ENCODE results near the gene ZBTB46. TPM values are rescaled to one million over a fixed set of nuclear protein-coding genes. Genes with fewer than 3 reads are reported as not detected.

The ZBTB46 gene
- total RNA-seq, 1 experiment from 2014 or later = 2.5 TPM

- no peak for TF ChIP-seq CTCF (IDR thresholded peaks at IDR 0.05; ENCODE audit: unreplicated experiment)
- peaks cover 46% of the 10 kb centered on the region for H3K36me3 Mint-ChIP-seq (ENCODE audit: insufficient read depth, unreplicated experiment)
- H3K27me3 Mint-ChIP-seq (ENCODE audit: unreplicated experiment) = no peaks in the 10 kb centered on the region
- CTCF ChIA-PET = no interaction called here
- no peaks in the 10 kb centered on the region for H3K9me3 Mint-ChIP-seq (ENCODE audit: low read depth, unreplicated experiment)
- no peak for DNase-seq
- intact Hi-C loops (cut with micrococcal nuclease; ENCODE audit: unreplicated experiment) = no loop called here
- no peak overlapping the region for H3K4me3 Mint-ChIP-seq (ENCODE audit: low read depth, unreplicated experiment)
- BruUV-seq (replicated peaks) = no TSS peak
- H3K4me1 Mint-ChIP-seq (ENCODE audit: low read depth, unreplicated experiment) = no peaks in the 10 kb centered on the region
- H3K27ac Mint-ChIP-seq (ENCODE audit: unreplicated experiment) = no peak overlapping the region
These were observed 96.7 kb downstream of the ZBTB46 start for GRCh38 chr20:63734111-63734945.

GRCh38 chr20:63733579-63734081, 97.4 kb downstream of the ZBTB46 start:
- no peak for TF ChIP-seq CTCF (IDR thresholded peaks at IDR 0.05; ENCODE audit: unreplicated experiment)
- CTCF ChIA-PET = no interaction called here
- Mint-ChIP-seq H3K9me3 (ENCODE audit: low read depth, unreplicated experiment) (no peaks in the 10 kb centered on the region), H3K4me3 (ENCODE audit: low read depth, unreplicated experiment) (no peak overlapping the region), H3K36me3 (ENCODE audit: insufficient read depth, unreplicated experiment) (peaks cover 42% of the 10 kb centered on the region), H3K4me1 (ENCODE audit: low read depth, unreplicated experiment) (no peaks in the 10 kb centered on the region), H3K27me3 (ENCODE audit: unreplicated experiment) (no peaks in the 10 kb centered on the region), H3K27ac (ENCODE audit: unreplicated experiment) (no peak overlapping the region)
- intact Hi-C loops (cut with micrococcal nuclease; ENCODE audit: unreplicated experiment) = no loop called here
- BruUV-seq (replicated peaks) = no TSS peak
- DNase-seq = no peak

DNA sequence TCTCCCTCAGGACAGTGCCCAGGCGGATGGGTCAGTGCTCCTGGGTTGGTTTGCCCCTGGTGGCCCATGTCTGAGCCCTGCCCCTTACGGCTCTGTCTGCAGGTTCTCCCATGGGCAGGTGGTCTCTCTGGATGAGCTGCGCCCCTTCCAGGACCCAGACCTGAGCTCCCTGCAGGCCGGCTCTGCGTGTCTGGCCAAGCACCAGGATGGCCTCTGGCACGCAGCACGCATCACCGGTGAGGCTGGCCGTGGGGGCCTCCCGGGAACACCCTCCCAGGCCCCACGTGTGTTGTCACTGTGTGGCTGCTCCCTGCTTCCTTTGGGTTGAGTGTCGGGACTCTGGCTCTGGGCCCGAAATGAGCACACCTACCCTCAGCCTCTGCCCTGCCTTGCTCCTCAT, 97.9 kb downstream of the ZBTB46 start:
- Mint-ChIP-seq H3K27ac (ENCODE audit: unreplicated experiment) (no peak overlapping the region), H3K27me3 (ENCODE audit: unreplicated experiment) (no peaks in the 10 kb centered on the region), H3K9me3 (ENCODE audit: low read depth, unreplicated experiment) (no peaks in the 10 kb centered on the region), H3K4me3 (ENCODE audit: low read depth, unreplicated experiment) (no peak overlapping the region), H3K36me3 (ENCODE audit: insufficient read depth, unreplicated experiment) (peaks cover 42% of the 10 kb centered on the region), H3K4me1 (ENCODE audit: low read depth, unreplicated experiment) (no peaks in the 10 kb centered on the region)
- CTCF ChIA-PET = no interaction called here
- intact Hi-C loops (cut with micrococcal nuclease; ENCODE audit: unreplicated experiment) = no loop called here
- no peak for TF ChIP-seq CTCF (IDR thresholded peaks at IDR 0.05; ENCODE audit: unreplicated experiment)
- BruUV-seq (replicated peaks) = no TSS peak
- no peak for DNase-seq

DNA sequence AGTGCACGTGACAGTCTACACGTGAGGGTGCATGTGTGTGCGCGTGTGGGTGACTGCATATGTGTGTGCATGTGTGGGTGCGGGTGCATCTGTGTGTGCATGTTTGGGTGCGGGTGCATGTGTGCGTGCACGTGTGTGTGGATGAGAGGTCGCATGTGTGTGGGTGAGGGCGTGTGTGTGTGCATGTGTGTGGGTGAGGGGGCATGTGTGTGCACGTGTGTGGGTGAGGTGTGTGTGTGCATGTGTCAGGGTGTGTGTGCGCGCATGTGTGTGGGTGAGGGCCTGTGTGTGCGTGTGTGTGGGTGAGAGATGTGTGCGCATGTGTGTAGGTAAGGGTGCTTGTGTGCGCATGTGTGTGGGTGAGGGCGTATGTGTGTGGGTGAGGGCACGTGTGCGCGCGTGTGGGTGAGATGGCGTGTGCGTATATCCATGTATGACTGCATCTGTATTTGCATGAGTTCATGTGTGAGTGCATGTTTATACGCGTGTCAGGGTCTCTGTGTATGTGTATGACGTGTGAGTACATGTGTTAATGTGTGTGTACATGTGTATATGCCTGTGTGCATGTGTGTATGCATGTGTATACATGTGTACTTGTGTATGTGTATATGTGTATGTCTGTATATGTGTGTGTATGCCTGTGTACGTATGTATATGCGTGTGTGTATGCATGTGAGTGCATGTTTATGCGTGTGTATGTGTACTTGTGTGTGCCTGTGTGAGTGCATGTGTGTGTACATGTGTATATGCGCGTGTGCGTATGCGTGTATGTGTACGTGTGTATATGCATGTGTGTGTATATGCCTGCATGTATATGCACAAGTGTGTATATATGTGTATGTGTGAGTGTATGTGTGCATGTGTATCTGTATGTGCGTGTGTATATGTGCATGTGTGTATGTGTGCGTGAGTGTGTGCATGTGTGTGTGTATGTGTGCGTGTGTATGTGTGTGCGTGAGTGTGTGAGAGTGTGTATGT, 98.7 kb downstream of the ZBTB46 start:
- Mint-ChIP-seq H3K27me3 (ENCODE audit: unreplicated experiment) (no peaks in the 10 kb centered on the region), H3K9me3 (ENCODE audit: low read depth, unreplicated experiment) (no peaks in the 10 kb centered on the region), H3K27ac (ENCODE audit: unreplicated experiment) (no peak overlapping the region), H3K4me1 (ENCODE audit: low read depth, unreplicated experiment) (no peaks in the 10 kb centered on the region), H3K36me3 (ENCODE audit: insufficient read depth, unreplicated experiment) (peaks cover 40% of the 10 kb centered on the region), H3K4me3 (ENCODE audit: low read depth, unreplicated experiment) (no peak overlapping the region)
- no peak for DNase-seq
- intact Hi-C loops (cut with micrococcal nuclease; ENCODE audit: unreplicated experiment) = no loop called here
- CTCF ChIA-PET = no interaction called here
- TF ChIP-seq CTCF (IDR thresholded peaks at IDR 0.05; ENCODE audit: unreplicated experiment) = no peak
- BruUV-seq (replicated peaks) = no TSS peak

Measured in Calu3 (cell line).